Dendritic cell treated with granulocyte-macrophage colony-stimulating factor and Interleukin-4, amounts not matched to agents 40 ng/mL and 50 ng/mL, for 4 days (primary cell): Measurements from ENCODE around the gene SVOPL.
"Not testable (repeated sequence)": the region's sequence is repeated elsewhere in the genome, so short reads cannot be mapped to it uniquely, and the experiment has no call there.

Experiments
- H3K27ac Mint-ChIP-seq: one replicate; pipeline ENCODE4 v1.8.0; 2022; ENCODE audit warnings: mild to moderate bottlenecking, mixed read lengths
- H3K27me3 Mint-ChIP-seq: one replicate; pipeline ENCODE4 v1.8.0; 2022; ENCODE audit warnings: mild to moderate bottlenecking, mixed read lengths
- H3K36me3 Mint-ChIP-seq: one replicate; pipeline ENCODE4 v1.8.0; 2022; ENCODE audit warnings: low read depth, mixed read lengths
- H3K4me1 Mint-ChIP-seq: one replicate; pipeline ENCODE4 v1.8.0; 2022; ENCODE audit warnings: low read depth, mixed read lengths
- H3K4me3 Mint-ChIP-seq: one replicate; pipeline ENCODE4 v1.8.0; 2022; ENCODE audit warnings: mild to moderate bottlenecking, moderate library complexity, mixed read lengths
- H3K9me3 Mint-ChIP-seq: one replicate; pipeline ENCODE4 v1.8.0; 2022; ENCODE audit warnings: mixed read lengths
- intact Hi-C: fragments of 100-400 bp; cut with micrococcal nuclease; formaldehyde crosslinking; loops from one replicate; pipeline ENCODE4 v1.15.0; 2022

The SVOPL gene

GRCh38 chr7:138727336-138728099, 26.4 kb upstream of the SVOPL start:
- Mint-ChIP-seq H3K9me3 (no peaks in the 10 kb centered on the region), H3K4me3 (no peak overlapping the region), H3K27me3 (no peaks in the 10 kb centered on the region), H3K36me3 (no peaks in the 10 kb centered on the region), H3K27ac (no peak overlapping the region), H3K4me1 (no peaks in the 10 kb centered on the region)
- intact Hi-C loops, result no loop called here

- no peaks in the 10 kb centered on the region for H3K27me3 Mint-ChIP-seq
- H3K27ac Mint-ChIP-seq, result no peak overlapping the region
- H3K4me1 Mint-ChIP-seq, result no peaks in the 10 kb centered on the region
- intact Hi-C loops, result no loop called here
- H3K4me3 Mint-ChIP-seq, result no peak overlapping the region
- no peaks in the 10 kb centered on the region for H3K36me3 Mint-ChIP-seq
- no peaks in the 10 kb centered on the region for H3K9me3 Mint-ChIP-seq
Observed at GRCh38 chr7:138726288-138726687, 25.1 kb upstream of the SVOPL start.

- H3K4me1 Mint-ChIP-seq, result peaks cover 14% of the 10 kb centered on the region
- intact Hi-C loops, result no loop called here
- no peaks in the 10 kb centered on the region for H3K9me3 Mint-ChIP-seq
- H3K27ac Mint-ChIP-seq, result no peak overlapping the region
- H3K4me3 Mint-ChIP-seq, result no peak overlapping the region
- no peaks in the 10 kb centered on the region for H3K36me3 Mint-ChIP-seq
- peaks cover 20% of the 10 kb centered on the region for H3K27me3 Mint-ChIP-seq
Observed at GRCh38 chr7:138720286-138720685, 19.1 kb upstream of the SVOPL start.

GRCh38 chr7:138716889-138717288, 15.7 kb upstream of the SVOPL start:
- H3K27ac Mint-ChIP-seq, result no peak overlapping the region
- H3K27me3 Mint-ChIP-seq, result peaks cover 20% of the 10 kb centered on the region
- intact Hi-C loops, result no loop called here
- H3K36me3 Mint-ChIP-seq, result no peaks in the 10 kb centered on the region
- peaks cover 14% of the 10 kb centered on the region for H3K4me1 Mint-ChIP-seq
- H3K4me3 Mint-ChIP-seq, result no peak overlapping the region
- H3K9me3 Mint-ChIP-seq, result no peaks in the 10 kb centered on the region

GRCh38 chr7:138713191-138713590, 12.0 kb upstream of the SVOPL start:
- no peaks in the 10 kb centered on the region for H3K9me3 Mint-ChIP-seq
- H3K4me1 Mint-ChIP-seq, result peaks cover 7% of the 10 kb centered on the region
- no peak overlapping the region for H3K4me3 Mint-ChIP-seq
- peaks cover 14% of the 10 kb centered on the region for H3K27me3 Mint-ChIP-seq
- no peaks in the 10 kb centered on the region for H3K36me3 Mint-ChIP-seq
- H3K27ac Mint-ChIP-seq, result no peak overlapping the region
- intact Hi-C loops, result no loop called here

GRCh38 chr7:138712652-138713051, 11.5 kb upstream of the SVOPL start:
- intact Hi-C loops, result no loop called here
- no peaks in the 10 kb centered on the region for H3K9me3 Mint-ChIP-seq
- no peak overlapping the region for H3K27ac Mint-ChIP-seq
- H3K27me3 Mint-ChIP-seq, result peaks cover 9% of the 10 kb centered on the region
- H3K36me3 Mint-ChIP-seq, result no peaks in the 10 kb centered on the region
- H3K4me1 Mint-ChIP-seq, result peaks cover 2% of the 10 kb centered on the region
- H3K4me3 Mint-ChIP-seq, result no peak overlapping the region

- H3K9me3 Mint-ChIP-seq, result no peaks in the 10 kb centered on the region
- no peaks in the 10 kb centered on the region for H3K27me3 Mint-ChIP-seq
- H3K36me3 Mint-ChIP-seq, result no peaks in the 10 kb centered on the region
- intact Hi-C loops, result no loop called here
- H3K4me3 Mint-ChIP-seq, result no peak overlapping the region
- H3K27ac Mint-ChIP-seq, result no peak overlapping the region
- no peaks in the 10 kb centered on the region for H3K4me1 Mint-ChIP-seq
Observed at GRCh38 chr7:138710536-138711385, 9.6 kb upstream of the SVOPL start.

GRCh38 chr7:138705167-138705566, 4.0 kb upstream of the SVOPL start:
- Mint-ChIP-seq H3K4me3 (no peak overlapping the region), H3K4me1 (peaks cover 11% of the 10 kb centered on the region), H3K9me3 (no peaks in the 10 kb centered on the region), H3K27me3 (no peaks in the 10 kb centered on the region), H3K36me3 (no peaks in the 10 kb centered on the region), H3K27ac (no peak overlapping the region)
- intact Hi-C loops, result no loop called here

GRCh38 chr7:138701537-138701923, 368 bp upstream of the SVOPL start:
- Mint-ChIP-seq H3K4me1 (peaks cover 11% of the 10 kb centered on the region), H3K4me3 (no peak overlapping the region)
- intact Hi-C loops, result no loop called here

GRCh38 chr7:138699661-138700060, 1.5 kb downstream of the SVOPL start:
- no peak overlapping the region for H3K27ac Mint-ChIP-seq
- H3K4me3 Mint-ChIP-seq, result no peak overlapping the region
- intact Hi-C loops, result no loop called here
- H3K36me3 Mint-ChIP-seq, result no peaks in the 10 kb centered on the region
- H3K4me1 Mint-ChIP-seq, result peaks cover 6% of the 10 kb centered on the region
- H3K27me3 Mint-ChIP-seq, result no peaks in the 10 kb centered on the region
- peaks cover 12% of the 10 kb centered on the region for H3K9me3 Mint-ChIP-seq

More at GRCh38 chr7:138701537-138701923, 368 bp upstream of the SVOPL start:
- no peaks in the 10 kb centered on the region for H3K36me3 Mint-ChIP-seq
- H3K27me3 Mint-ChIP-seq, result no peaks in the 10 kb centered on the region
- H3K27ac Mint-ChIP-seq, result no peak overlapping the region
- peaks cover 12% of the 10 kb centered on the region for H3K9me3 Mint-ChIP-seq

GRCh38 chr7:138698281-138698680, 2.9 kb downstream of the SVOPL start:
- Mint-ChIP-seq H3K27ac (no peak overlapping the region), H3K4me3 (no peak overlapping the region), H3K9me3 (peaks cover 12% of the 10 kb centered on the region), H3K36me3 (no peaks in the 10 kb centered on the region), H3K4me1 (peaks cover 6% of the 10 kb centered on the region), H3K27me3 (no peaks in the 10 kb centered on the region)
- intact Hi-C loops, result no loop called here

GRCh38 chr7:138697535-138698182, 3.5 kb downstream of the SVOPL start:
- Mint-ChIP-seq H3K27ac (no peak overlapping the region), H3K4me3 (no peak overlapping the region), H3K36me3 (no peaks in the 10 kb centered on the region), H3K4me1 (peaks cover 6% of the 10 kb centered on the region), H3K9me3 (peaks cover 12% of the 10 kb centered on the region), H3K27me3 (no peaks in the 10 kb centered on the region)
- intact Hi-C loops, result no loop called here

- peaks cover 12% of the 10 kb centered on the region for H3K9me3 Mint-ChIP-seq
- H3K27ac Mint-ChIP-seq, H3K27me3 Mint-ChIP-seq, H3K4me1 Mint-ChIP-seq, H3K36me3 Mint-ChIP-seq, H3K4me3 Mint-ChIP-seq, intact Hi-C loops: not testable (repeated sequence)
Observed at GRCh38 chr7:138695776-138696175, 5.4 kb downstream of the SVOPL start.

GRCh38 chr7:138695106-138695505, 6.1 kb downstream of the SVOPL start:
- Mint-ChIP-seq H3K27me3 (no peaks in the 10 kb centered on the region), H3K36me3 (no peaks in the 10 kb centered on the region), H3K27ac (no peak overlapping the region), H3K9me3 (peaks cover 12% of the 10 kb centered on the region), H3K4me3 (no peak overlapping the region), H3K4me1 (no peaks in the 10 kb centered on the region)
- intact Hi-C loops, result no loop called here
